Adrenal gland (tissue), 5 donors: Measurements from ENCODE around the gene SLC23A1.

Source experiments
- POLR2A ChIP-seq, 2 donors: fragments of 450-650 bp; IDR thresholded peaks; one replicate each; pipeline ENCODE4 v1.6.1; 2017; ENCODE audit warnings: antibody characterized with exemption in 2 of 2, mild to moderate bottlenecking in 2 of 2, moderate library complexity in 1 of 2
- TF ChIP-seq, protein P1 (sequence below), 6 experiments: fragments of 450-650 bp in 4 of 6; fragments of 200-600 bp in 2 of 6; sonication (generic) in 1 of 6; IDR thresholded peaks; 1 replicate in 5 of 6; 2 replicates in 1 of 6; pipeline versions ENCODE4 v1.5.1 to v1.8.0; 2016 to 2021; ENCODE audit warnings: antibody characterized with exemption in 6 of 6, mild to moderate bottlenecking in 2 of 6, moderate library complexity in 1 of 6
- donor health status: DM: no; HTN: no; CAD: no.

DNA sequence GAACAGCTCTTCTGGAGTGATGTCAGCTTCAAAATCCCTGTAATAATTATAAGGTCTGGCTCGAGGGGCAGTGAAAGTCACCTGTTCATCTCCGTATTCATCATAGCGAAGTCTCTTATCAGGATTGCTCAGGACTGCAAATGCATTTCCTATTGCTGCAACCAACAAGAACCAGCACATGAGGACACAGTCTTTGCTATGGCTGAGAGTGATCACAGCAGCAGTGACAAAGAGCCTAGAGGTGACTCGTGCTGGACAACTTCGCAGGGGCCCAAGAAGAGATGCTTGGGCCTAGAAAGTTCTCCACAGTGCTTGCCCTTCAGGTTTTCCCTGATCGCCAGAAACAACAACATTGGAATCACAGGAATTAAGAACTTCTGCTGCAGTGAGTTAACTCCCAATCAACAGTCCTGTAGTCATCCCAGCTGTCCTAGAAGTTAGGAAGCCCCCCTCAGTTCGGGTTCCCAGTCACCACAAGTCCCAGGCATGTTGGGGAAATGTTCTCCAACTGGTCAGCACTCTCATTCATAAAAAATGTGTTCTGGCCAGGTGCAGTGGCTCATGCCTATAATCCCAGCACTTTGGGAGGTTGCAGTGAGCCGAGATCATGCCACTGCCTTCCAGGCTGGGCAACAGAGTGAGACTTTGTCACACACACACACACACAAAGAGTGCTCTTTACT, 43.2 kb upstream of the SLC23A1 start:
- TF ChIP-seq, protein P1, sequence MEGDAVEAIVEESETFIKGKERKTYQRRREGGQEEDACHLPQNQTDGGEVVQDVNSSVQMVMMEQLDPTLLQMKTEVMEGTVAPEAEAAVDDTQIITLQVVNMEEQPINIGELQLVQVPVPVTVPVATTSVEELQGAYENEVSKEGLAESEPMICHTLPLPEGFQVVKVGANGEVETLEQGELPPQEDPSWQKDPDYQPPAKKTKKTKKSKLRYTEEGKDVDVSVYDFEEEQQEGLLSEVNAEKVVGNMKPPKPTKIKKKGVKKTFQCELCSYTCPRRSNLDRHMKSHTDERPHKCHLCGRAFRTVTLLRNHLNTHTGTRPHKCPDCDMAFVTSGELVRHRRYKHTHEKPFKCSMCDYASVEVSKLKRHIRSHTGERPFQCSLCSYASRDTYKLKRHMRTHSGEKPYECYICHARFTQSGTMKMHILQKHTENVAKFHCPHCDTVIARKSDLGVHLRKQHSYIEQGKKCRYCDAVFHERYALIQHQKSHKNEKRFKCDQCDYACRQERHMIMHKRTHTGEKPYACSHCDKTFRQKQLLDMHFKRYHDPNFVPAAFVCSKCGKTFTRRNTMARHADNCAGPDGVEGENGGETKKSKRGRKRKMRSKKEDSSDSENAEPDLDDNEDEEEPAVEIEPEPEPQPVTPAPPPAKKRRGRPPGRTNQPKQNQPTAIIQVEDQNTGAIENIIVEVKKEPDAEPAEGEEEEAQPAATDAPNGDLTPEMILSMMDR (IDR thresholded peaks at IDR 0.05): no peak
- no peak for TF ChIP-seq POLR2A (IDR thresholded peaks at IDR 0.05)
